Measurements from ENCODE around the gene POLR1B. TPM values are rescaled to one million over a fixed set of nuclear protein-coding genes. Genes with fewer than 3 reads are reported as not detected.
"Not testable (repeated sequence)": the region's sequence is repeated elsewhere in the genome, so short reads cannot be mapped to it uniquely, and the experiment has no call there.

Gene POLR1B
- total RNA-seq, 6 experiments from 2014 or later, result 15.1 to 27.5 (median 17.6) TPM

DNA sequence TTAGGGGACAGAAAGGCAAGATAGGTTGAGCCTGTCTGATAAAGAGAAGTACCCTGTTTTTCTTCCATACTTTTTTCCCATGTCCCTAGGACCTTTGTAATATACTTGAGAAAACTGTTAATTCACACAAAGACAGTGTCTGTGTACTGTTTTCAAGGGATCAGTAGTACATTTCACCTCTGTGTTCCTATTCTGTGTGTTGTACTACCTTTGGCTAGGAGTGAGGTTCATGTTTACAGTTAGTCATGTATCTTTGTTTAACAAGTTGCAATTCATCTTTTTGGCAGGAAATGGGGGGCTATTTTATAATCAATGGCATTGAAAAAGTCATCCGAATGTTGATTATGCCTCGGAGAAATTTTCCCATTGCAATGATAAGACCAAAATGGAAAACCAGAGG is 6.7 kb downstream of the POLR1B start:
- DNase-seq, result no peak
- no peaks in the 10 kb centered on the region for H3K9me3 Mint-ChIP-seq
- H3K27ac Mint-ChIP-seq, result no peak overlapping the region
- peaks cover 7% of the 10 kb centered on the region for H3K4me1 Mint-ChIP-seq (ENCODE audit: low read depth)
- H3K36me3 Mint-ChIP-seq (ENCODE audit: low read depth), result peaks cover 31% of the 10 kb centered on the region
- no peaks in the 10 kb centered on the region; the same call in 1 of the 2 replicates for H3K27me3 Mint-ChIP-seq (ENCODE audit: insufficient read depth)
- no peak overlapping the region for H3K4me3 Mint-ChIP-seq
- TF ChIP-seq, protein P1, sequence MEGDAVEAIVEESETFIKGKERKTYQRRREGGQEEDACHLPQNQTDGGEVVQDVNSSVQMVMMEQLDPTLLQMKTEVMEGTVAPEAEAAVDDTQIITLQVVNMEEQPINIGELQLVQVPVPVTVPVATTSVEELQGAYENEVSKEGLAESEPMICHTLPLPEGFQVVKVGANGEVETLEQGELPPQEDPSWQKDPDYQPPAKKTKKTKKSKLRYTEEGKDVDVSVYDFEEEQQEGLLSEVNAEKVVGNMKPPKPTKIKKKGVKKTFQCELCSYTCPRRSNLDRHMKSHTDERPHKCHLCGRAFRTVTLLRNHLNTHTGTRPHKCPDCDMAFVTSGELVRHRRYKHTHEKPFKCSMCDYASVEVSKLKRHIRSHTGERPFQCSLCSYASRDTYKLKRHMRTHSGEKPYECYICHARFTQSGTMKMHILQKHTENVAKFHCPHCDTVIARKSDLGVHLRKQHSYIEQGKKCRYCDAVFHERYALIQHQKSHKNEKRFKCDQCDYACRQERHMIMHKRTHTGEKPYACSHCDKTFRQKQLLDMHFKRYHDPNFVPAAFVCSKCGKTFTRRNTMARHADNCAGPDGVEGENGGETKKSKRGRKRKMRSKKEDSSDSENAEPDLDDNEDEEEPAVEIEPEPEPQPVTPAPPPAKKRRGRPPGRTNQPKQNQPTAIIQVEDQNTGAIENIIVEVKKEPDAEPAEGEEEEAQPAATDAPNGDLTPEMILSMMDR (IDR thresholded peaks at IDR 0.05), result no peak

GRCh38 chr2:112566104-112566503 is 23.8 kb downstream of the POLR1B start:
- H3K36me3 Mint-ChIP-seq (ENCODE audit: low read depth), result peaks cover 34% of the 10 kb centered on the region
- H3K27ac Mint-ChIP-seq, result no peak overlapping the region
- TF ChIP-seq, protein P1 (IDR thresholded peaks at IDR 0.05), result no peak

DNA sequence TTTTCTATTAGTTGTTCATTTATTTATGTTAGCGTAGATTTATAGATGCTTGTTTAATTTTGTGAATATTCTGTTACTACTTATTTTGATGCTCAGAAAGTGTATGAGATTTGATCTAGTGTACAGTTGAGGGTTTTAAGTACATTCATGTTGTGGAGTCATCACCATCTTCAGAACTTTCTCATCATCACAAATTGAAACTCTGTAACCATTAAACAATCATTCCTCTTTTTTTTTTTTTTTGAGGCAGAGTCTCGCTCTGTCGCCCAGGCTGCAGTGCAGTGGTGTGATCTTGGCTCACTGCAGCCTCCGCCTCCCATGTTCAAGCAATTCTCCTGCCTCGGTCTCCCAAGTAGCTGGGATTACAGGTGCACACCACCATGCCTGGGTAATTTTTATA is 24.2 kb downstream of the POLR1B start:
- not testable (repeated sequence) for DNase-seq; H3K27ac Mint-ChIP-seq; H3K4me1 Mint-ChIP-seq (ENCODE audit: low read depth); H3K27me3 Mint-ChIP-seq (ENCODE audit: insufficient read depth); H3K9me3 Mint-ChIP-seq; H3K4me3 Mint-ChIP-seq
- H3K36me3 Mint-ChIP-seq (ENCODE audit: low read depth), result peaks cover 37% of the 10 kb centered on the region

More at GRCh38 chr2:112566104-112566503, 23.8 kb downstream of the POLR1B start:
- no peaks in the 10 kb centered on the region for H3K9me3 Mint-ChIP-seq
- no peak for DNase-seq
- no peak overlapping the region for H3K4me3 Mint-ChIP-seq
- no peaks in the 10 kb centered on the region for H3K4me1 Mint-ChIP-seq (ENCODE audit: low read depth)
- no peaks in the 10 kb centered on the region for H3K27me3 Mint-ChIP-seq (ENCODE audit: insufficient read depth)

DNA sequence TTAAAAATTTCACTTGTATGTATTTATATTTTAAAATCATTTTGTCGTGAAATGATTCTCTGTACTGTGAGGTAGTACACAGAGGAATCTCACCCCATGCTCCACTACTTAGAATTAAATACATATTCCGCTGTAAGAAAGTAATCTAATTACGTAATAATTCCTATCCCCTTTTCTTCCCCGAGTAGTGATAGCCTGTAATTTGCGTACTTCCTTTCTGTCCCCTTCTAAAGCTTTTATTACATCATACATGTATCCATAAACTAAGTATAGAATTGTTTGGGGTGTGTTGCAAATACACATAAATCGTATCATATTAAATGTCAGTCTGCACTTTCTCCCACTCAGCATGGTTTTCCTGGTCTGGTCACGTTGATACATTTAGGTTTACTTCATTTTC is 29.7 kb downstream of the POLR1B start:
- Mint-ChIP-seq H3K27me3 (ENCODE audit: insufficient read depth) (no peaks in the 10 kb centered on the region), H3K36me3 (ENCODE audit: low read depth) (peaks cover 37% of the 10 kb centered on the region), H3K9me3 (no peaks in the 10 kb centered on the region)

GRCh38 chr2:112577756-112578155 is 35.5 kb downstream of the POLR1B start:
- DNase-seq, result peak; percentile 24
- peaks cover 5% of the 10 kb centered on the region; the same call in 1 of the 2 replicates for H3K36me3 Mint-ChIP-seq (ENCODE audit: low read depth)
- TF ChIP-seq, protein P1 (IDR thresholded peaks at IDR 0.05), result peak; percentile 46
- no peaks in the 10 kb centered on the region for H3K9me3 Mint-ChIP-seq
- no peak overlapping the region for H3K27ac Mint-ChIP-seq
- peaks cover 2% of the 10 kb centered on the region; the same call in 1 of the 2 replicates for H3K27me3 Mint-ChIP-seq (ENCODE audit: insufficient read depth)
- peaks cover 40% of the 10 kb centered on the region for H3K4me1 Mint-ChIP-seq (ENCODE audit: low read depth)
- H3K4me3 Mint-ChIP-seq, result no peak overlapping the region

More for the DNA sequence above, 29.7 kb downstream of the POLR1B start:
- no peak overlapping the region for H3K4me3 Mint-ChIP-seq
- TF ChIP-seq, protein P1 (IDR thresholded peaks at IDR 0.05), result no peak
- no peaks in the 10 kb centered on the region for H3K4me1 Mint-ChIP-seq (ENCODE audit: low read depth)
- no peak overlapping the region for H3K27ac Mint-ChIP-seq
- DNase-seq, result no peak

DNA sequence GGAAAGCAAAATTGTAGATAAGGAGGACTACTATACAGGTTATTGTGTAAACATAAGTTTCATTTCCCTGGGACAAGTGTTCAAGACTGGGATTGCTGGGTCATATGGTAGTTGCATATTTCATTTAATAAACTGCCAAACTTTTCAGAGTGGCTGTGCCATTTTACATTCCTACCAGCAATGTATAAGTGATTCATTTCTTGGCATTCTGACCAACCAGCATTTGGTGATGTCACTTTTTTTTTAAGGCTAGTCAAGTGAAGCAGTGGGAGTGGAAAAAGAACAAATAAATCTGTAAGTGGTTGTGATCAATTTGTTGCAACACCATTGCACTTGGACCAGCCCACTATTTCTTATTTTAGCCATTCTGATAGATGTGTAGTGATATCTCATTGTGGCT is 37.0 kb downstream of the POLR1B start:
- Mint-ChIP-seq H3K27me3 (ENCODE audit: insufficient read depth) (peaks cover 2% of the 10 kb centered on the region), H3K27ac (peak overlapping the region; percentile 36), H3K9me3 (no peaks in the 10 kb centered on the region), H3K4me1 (ENCODE audit: low read depth) (peaks cover 52% of the 10 kb centered on the region), H3K4me3 (no peak overlapping the region), H3K36me3 (ENCODE audit: low read depth) (peaks cover 11% of the 10 kb centered on the region)
- TF ChIP-seq, protein P1 (IDR thresholded peaks at IDR 0.05), result peak; percentile 27
- peak; percentile 90 for DNase-seq
